HG03139 (cell line): ENCODE results near the gene C11orf91.
"Not testable (repeated sequence)": the region's sequence is repeated elsewhere in the genome, so short reads cannot be mapped to it uniquely, and the experiment has no call there.

Source experiments
- ATAC-seq: cut with Tn5 transposase; IDR thresholded peaks from one replicate; pipeline ENCODE4 v1.9.1; 2021; ENCODE audit not compliant: unreplicated experiment

The C11orf91 gene

GRCh38 chr11:33670250-33671011, 30.2 kb downstream of the C11orf91 start:
- ATAC-seq: no peak

- no peak for ATAC-seq
Observed at GRCh38 chr11:33669598-33670249, 30.9 kb downstream of the C11orf91 start.

GRCh38 chr11:33668951-33669596, 31.6 kb downstream of the C11orf91 start:
- ATAC-seq: no peak

GRCh38 chr11:33668468-33668825, 32.2 kb downstream of the C11orf91 start:
- ATAC-seq: no peak

GRCh38 chr11:33667819-33668467, 32.7 kb downstream of the C11orf91 start:
- ATAC-seq: no peak

GRCh38 chr11:33665350-33666106, 35.1 kb downstream of the C11orf91 start:
- ATAC-seq: no peak

- ATAC-seq: no peak
Observed at GRCh38 chr11:33664827-33665226, 35.8 kb downstream of the C11orf91 start.

GRCh38 chr11:33664166-33664565, 36.5 kb downstream of the C11orf91 start:
- ATAC-seq: no peak

- ATAC-seq: no peak
Observed at GRCh38 chr11:33663121-33663520, 37.5 kb downstream of the C11orf91 start.

- not testable (repeated sequence) for ATAC-seq
Observed at GRCh38 chr11:33661526-33661925, 39.1 kb downstream of the C11orf91 start.

- no peak for ATAC-seq
Observed at GRCh38 chr11:33660962-33661361, 39.7 kb downstream of the C11orf91 start.

- ATAC-seq: no peak
Observed at GRCh38 chr11:33659370-33660139, 41.1 kb downstream of the C11orf91 start.

- ATAC-seq: no peak
Observed at GRCh38 chr11:33658195-33658900, 42.3 kb downstream of the C11orf91 start.

GRCh38 chr11:33657757-33658156, 42.9 kb downstream of the C11orf91 start:
- no peak for ATAC-seq

- ATAC-seq: no peak
Observed at GRCh38 chr11:33656768-33657167, 43.9 kb downstream of the C11orf91 start.

- no peak for ATAC-seq
Observed at GRCh38 chr11:33655842-33656600, 44.6 kb downstream of the C11orf91 start.

- no peak for ATAC-seq
Observed at GRCh38 chr11:33654594-33654993, 46.0 kb downstream of the C11orf91 start.

- ATAC-seq: no peak
Observed at GRCh38 chr11:33652930-33653329, 47.7 kb downstream of the C11orf91 start.

- no peak for ATAC-seq
Observed at GRCh38 chr11:33652431-33652830, 48.2 kb downstream of the C11orf91 start.
